GM21515 (cell line): ENCODE results near the gene PGBD1.
"Not testable (repeated sequence)": the region's sequence is repeated elsewhere in the genome, so short reads cannot be mapped to it uniquely, and the experiment has no call there.

Experiments
- ATAC-seq: cut with Tn5 transposase; IDR thresholded peaks from one replicate; pipeline ENCODE4 v1.9.1; 2021; ENCODE audit not compliant: unreplicated experiment

PGBD1 gene

DNA sequence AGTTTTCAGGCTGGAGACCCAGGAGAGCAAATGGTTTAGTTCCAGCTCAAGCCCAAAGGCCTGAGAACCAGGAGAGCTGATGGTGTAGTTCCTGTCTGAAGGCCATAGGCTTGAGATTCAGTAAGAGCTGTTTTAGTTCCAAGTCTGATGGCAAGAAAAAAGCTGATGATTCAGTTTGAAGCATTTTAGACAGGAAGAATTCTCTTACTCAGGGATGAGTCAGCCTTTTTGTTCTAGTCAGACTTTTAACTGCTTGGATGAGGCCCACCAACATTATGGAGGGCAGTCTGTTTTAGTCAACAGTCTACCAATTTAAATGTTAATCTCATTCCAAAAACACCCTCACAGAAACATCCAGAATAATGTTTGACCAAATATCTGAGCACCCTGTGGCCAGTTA is 11.9 kb upstream of the PGBD1 start:
- ATAC-seq: no peak

DNA sequence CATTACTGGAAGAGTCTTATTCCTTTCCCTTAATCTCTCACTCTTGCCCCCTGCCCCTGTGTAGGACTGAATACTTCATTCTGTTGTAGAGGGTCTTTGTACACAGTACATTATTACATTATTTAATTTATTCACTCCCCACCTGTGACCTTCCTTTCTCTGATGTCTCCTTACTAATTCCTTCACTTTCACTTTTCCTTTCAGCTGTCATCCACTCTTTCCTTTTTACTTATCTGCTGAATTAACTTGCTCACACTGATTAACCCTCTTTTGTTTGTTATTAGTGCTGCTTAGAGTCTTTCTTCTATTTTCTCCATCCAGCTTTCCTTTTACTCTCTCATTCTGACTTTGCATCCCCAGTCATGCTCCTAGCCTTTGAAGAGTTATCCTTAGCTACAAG is 6.5 kb upstream of the PGBD1 start:
- ATAC-seq: no peak

DNA sequence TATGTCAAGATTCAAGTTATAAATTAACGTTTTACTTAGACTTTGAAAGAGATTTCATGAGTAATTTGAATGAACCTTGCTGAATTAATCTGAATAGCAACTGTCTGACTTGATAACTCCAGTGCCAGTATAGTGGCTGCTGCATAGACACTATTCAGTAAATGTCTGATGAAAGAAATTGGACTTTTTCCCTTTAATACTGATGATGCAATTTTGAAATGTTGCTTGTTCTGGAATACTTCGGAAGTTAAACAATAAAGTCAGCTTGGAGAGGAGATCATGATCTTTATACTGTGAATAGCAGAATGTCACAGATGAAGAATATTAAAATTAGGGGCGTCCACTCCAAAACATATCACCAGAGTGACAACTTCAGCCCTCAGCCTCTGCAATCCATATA is 3.6 kb upstream of the PGBD1 start:
- no peak for ATAC-seq

DNA sequence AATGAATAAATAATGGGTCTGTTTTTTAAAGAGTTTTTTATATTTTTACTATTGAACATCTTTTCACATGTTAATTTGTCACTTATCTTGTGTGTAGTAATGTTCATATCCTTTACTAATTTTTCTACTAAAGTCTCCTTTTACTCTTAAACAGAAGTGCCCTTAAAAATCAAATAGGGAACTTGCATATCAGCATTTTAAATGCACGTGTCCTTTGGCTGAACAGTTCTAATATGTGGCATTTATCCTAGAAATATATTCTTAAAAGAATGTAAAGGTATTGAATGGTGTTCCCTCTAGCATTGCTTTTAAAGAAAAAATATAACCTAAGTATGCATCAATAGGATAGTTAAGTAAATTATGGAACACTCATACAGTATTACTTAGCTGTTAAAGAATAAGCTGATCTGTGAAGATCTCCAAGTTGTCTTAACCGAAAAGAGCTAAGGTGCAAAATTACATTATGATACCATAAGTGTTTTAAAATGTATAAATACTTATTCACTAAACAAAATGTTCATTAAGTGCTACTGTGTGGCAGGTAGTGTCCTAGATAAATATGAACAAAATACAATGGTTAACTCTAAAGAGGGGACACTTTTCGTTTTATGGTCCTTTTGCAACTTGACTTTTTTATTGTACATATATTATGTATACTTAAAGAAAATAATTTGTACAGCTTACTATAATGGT is 631 bp upstream of the PGBD1 start:
- ATAC-seq: no peak

DNA sequence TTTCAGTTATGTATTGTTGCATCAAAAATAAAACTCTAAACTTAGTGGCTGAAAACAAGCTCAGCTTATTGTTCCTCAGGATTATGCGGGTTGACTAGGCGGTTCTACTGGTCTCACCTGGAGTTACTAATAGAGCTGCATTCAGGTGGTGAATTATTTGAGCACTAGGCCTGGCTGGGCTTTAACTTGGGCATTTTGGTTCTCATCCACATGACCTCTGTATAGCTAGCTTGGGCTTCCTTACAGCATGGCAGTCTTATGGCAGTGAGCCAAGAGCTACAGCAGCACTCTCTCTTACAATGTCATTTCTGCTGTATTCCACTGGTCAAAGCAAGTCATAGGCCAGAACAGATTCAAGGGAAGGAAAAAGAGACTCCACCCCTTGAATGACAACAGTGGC is 1.6 kb downstream of the PGBD1 start:
- ATAC-seq: no peak

DNA sequence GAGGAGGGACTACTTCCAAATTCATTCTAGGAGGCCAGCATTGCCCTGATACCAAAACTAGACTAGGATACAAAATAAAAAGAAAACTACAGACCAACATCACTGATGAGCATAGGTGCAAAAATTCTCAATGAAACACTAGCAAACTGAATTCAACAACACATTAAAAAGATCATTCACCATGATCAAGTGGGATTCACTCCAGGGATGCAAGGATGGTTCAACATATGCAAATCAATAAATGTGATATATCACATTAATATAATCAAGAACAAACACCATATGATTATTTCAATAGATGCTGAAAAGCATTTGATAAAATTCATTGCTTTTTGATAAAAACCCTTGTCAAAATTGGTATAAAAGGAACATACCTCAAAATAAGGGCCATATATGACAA is 10.2 kb downstream of the PGBD1 start:
- ATAC-seq: no peak

DNA sequence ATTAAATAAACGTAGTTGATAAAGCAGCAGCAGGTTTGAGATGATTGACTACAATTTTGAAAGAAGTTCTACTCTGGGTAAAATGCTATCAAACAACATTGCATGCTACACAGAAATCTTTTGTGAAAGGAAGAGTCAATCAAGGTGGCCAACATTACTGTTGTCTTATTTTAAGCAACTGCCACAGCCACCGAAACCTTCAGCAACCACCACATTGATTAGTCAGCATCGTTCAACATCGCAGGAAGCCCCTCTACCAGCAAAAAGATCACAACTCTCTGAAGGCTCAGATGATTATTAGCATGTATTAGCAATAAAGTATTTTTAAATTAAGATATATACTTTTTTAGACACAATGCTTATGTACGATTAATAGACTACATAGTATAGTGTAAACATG is 14.0 kb downstream of the PGBD1 start:
- ATAC-seq: no peak

DNA sequence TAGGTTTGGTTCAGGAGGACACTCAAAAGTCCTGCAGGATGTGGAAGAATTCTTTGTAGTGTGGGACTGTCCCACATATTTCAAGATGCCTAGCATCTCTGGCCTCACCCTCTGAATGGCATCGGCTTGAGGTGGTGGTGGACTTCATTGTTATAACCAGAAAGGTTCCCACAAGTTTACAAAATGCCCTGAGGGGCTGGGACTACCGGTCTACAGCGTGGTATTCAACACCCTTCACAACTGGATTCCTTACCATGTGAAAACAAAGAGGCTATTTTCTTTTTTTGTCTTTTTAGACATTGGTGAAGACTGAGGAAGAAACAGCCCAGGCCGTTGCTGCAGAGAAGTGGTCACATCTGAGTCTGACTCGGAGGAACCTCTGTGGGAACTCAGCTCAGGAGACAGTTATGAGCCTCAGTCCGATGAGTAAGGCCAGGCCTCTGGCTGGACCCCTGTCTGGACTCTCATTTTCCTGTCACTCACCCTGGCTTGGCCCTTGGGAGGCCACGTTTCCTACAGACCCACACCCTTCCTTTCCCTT is 15.2 kb downstream of the PGBD1 start:
- no peak for ATAC-seq

DNA sequence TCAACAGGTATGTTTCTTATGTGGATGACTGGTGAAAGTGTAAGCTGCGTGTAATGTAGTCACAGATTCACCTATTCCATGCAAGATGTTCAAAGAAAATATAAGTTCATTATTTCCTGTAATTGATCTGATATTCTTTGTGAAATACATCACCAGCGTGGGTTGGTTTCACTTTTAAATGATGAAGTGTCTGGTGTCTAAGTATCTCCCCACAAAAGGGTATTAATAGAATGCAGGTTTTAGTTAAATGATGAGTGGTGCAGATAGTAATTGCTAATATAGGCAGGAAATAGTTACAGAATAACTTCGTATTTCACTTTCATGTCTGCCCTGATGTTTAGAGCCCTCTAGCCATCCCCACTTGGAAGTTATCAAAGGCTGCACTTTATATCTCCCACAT is 22.2 kb downstream of the PGBD1 start:
- no peak for ATAC-seq

DNA sequence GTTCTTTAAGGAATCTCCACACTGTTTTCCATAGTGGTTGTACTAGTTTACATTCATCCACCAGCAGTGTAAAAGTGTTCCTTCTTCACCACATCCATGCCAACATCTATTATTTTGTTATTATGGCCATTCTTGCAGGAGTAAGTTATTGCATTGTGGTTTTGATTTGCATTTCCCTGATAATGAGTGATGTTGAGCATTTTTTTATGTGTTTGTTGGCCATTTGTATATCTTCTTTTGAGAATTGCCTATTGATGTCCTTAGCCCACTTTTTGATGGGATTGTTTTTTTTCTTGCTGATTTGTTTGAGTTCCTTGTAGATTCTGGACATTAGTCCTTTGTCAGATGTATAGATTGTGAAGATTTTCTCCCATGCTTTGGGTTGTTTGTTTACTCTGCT is 25.0 kb downstream of the PGBD1 start:
- not testable (repeated sequence) for ATAC-seq

DNA sequence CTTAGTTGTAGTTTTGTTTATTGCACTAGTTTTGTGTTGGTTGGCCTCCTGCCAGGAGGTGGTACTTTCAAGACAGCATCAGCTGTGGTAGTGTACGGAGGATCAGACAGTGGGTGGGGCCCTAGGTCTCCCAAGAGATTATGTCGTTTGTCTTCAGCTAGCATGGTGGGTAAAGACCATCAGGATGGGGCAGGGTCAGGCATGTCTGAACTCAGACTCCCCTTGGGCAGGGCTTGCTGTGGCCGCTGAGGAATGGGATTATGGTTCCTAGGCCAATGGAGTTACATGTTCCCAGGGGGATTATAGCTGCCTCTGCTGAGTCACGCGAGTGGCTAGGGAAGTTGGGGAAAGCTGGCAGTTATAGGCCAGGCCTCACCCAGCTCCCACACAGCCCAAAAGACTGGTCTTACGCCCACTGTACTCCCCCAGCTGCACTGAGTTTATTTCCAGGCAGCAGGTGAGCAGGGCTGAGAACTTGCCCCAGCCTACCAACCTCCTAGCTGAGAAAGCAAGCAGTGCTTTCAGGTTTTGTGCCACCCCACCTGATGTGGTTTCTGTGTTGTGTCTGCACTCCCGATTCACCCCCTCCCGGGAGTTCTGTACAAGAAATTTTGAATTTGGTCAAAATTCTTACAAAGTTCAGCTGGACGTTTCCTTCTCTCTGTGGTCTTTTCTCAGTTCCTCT is 29.9 kb downstream of the PGBD1 start:
- ATAC-seq: no peak

DNA sequence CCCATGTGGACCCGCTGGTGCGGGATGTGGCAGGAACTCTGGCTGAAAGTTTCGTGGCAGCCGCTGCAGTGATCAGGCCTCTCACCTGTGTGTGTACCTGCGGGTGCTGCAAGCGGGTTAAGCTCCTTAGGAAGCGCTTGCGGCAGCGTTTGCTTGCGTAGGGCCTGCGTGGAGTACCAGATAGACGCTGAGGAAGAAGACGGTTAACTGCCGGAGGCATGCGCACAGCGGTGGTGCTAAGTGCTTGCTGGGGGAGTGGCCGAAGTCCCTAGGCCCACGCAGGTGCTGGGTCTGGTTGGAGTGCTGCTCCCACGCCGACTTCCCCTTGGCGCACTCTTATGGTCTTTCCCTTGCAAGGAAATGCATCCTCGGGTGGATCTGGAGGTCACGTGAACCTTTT is 31.6 kb downstream of the PGBD1 start:
- no peak for ATAC-seq

DNA sequence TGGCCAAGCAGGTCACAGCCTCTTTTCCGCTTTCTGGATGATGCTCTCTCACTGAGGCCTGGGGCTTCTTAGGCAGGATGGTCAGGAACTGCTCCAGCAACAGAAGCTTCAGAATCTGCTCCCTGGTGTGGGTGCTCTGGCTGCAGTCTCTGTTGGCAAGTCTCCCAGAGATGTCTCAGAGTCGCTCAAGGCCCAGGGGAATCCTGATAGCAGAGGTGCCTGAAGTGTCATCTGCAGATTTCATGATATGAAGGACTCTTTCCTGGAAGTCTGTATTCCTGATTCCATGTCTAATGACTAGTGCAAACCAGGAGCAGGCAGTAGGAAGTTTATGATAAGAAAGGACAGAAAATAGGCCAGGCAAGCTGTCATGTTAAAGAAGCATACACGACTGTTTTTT is 34.3 kb downstream of the PGBD1 start:
- no peak for ATAC-seq

DNA sequence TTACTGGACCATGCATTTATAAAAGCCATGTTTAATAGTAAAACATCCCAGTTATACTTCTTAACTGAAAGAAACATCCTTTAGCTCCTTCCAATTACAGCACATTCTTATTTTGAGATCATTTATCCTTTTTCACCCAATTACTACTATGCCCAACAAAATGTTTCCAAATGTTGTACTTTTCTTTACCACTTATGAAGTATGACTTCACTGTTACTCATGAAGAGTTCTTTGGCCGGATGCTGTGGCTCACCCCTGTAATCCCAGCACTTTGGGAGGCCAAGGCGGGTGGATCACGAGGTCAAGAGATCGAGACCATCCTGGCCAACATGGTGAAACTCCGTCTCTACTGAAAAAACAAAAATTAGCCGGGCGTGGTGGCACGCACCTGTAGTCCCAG is 36.5 kb downstream of the PGBD1 start:
- ATAC-seq: not testable (repeated sequence)

DNA sequence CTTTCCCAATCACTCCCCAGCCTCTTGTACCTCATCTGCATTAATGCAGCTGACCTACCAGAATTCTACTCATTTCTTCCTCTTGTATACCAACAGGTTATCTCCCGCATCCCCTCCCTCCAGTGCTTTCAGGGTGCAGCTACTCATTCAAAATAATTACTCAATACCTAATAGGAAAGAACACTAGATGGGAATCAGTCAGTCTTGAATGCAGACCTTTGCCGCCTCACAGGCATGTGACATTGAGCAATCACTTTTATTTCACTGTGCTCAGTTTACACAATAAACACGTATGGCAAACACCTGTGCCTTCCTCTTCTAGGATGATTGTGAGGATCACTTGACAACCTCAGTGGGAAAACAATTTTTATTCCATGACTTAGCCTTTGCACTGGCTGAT is 41.3 kb downstream of the PGBD1 start:
- no peak for ATAC-seq

DNA sequence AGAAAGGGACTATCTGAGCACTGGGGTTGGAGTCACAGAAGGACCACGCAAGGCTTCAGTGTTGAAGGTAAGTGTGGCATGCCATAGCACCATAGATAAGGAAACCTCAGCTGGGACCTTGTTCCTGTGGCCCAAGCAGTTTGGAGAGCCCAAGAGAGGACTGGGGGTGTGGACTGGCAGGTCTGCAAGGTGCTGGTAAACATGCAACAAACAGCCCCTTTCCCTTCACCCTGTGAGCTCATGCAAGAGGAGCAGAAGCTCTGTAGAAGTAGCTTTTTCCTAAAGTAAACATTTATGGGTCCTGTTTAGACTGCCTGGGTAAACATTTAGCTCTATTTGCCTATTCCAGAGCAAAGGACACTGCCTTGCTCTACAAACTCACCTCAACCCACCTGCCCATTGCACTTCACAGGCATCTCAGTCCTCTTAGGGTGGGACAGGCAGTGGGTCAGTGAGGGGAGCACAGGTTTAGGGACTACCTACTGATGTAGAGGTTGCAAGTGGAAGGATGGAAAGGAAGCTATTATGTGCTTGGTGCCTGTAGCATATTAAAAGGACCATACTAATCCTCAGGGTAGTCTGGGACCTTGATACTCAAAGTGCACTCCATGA is 42.5 kb downstream of the PGBD1 start:
- ATAC-seq: no peak

DNA sequence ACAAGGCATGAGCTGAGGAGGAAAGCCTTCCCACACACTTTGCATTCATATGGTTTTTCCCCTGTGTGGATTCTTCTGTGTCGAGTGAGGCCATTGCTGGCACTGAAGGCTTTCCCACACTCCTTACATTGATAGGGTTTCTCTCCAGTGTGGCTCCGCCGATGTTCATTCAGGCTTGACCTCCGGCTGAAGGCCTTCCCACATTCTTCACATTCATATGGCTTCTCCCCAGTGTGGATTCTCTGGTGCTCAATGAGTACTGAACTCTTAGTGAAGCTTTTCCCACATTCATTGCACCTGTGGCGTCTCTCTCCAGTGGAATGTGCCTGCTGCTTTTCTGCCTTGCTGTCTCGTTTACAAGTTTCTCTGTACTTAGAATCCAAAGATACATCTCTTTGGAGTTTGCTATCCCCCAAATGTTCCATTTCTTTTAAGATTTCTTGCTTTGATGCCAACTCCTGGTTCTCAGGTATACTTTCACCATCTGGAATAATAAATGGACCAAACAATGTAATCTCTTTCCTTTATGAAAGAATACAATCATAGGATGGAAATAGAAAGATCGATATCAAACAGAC is 45.1 kb downstream of the PGBD1 start:
- no peak for ATAC-seq

DNA sequence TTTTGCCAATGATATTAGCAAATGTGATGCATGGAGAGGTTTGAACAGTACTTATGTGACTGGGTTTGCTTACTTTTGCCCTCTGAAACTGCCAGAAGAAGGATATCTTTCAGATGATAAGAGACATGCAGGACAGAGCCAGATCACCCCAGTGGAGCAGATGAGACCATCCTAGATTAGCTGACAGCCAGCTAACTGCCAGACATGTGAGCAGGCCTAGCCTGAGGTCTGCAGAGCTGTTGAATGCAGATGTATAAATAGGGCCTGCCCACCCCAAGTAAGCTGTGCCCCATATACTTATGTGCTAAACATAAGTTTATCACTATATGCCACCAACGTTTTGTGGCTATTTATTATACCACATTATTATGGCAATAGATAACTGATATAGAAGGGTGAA is 48.7 kb downstream of the PGBD1 start:
- ATAC-seq: no peak

DNA sequence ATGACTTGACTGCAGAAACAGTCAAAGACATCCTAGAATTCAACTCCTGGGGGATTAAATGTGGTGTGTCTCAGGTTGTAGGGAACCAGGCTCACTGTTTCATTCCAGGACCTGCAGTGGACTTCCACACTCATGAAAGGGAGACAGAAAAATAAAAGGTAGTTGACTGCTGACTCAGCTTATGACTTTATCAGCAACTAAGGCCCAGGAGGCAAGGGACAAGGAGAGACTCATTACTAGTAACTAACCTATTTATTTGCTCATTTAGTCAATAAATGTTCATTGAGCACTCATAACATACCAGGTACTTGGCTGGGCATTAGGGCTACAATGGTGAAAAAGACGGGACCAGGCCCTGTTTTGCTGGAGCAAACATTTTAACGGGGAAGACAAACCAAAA is 51.7 kb downstream of the PGBD1 start:
- no peak for ATAC-seq

DNA sequence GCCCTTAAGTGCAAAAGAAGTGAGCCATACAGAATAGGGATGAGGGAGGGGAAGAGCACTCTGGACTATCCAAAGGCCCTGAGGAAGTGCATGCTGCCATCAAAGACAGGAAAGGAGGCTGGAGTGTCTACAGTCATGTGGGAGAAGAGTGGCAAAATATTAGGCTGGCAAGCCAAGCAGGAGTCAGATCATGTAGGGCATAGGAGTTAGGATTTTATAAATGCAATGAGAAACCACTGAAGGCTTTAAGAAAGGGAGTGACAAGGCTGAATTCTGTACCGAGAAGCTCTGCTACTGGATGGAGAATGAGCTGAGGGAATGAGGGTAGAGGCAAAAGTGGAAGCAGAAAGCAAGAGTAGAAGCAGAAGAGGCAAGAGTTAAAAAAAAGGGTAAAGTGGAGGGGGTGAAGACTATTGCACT is 52.2 kb downstream of the PGBD1 start:
- no peak for ATAC-seq

DNA sequence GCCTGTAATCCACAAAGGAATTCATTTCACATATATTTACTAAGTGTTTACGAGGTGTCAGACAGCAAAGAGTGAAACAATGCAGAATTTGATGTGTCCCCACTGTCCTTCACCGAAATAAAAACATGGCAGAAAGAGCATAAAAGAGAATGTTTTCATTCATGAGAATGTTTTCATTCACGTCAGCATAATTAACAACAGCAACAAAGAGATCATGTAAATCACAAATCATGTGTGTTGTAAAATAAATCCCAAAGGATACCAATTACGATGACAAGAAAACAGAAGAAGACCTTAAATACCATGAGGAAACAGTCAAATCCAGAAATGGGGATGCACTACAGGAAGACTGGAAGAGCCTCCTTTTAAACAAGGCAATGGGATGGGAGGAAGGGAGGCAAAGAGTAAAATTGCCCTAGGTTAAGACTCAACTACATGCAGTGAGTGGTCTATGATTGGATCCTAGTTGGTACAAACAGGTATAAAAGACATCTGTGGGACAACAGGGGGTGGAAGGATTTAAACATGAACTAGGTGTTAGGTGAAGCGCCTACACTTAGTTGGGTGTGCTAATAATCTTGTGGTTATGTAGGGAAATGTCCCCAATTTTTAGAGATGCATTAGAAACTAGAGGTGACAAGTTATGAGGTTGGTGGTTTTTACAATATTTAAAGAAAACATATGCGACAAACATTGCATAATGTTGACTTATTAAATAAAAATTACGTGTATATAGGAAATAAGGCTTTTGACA is 53.1 kb downstream of the PGBD1 start:
- no peak for ATAC-seq
